ENCODE results near the gene RBM20.

The RBM20 gene

GRCh38 chr10:110804376-110804775 is 160.2 kb downstream of the RBM20 start:
- TF ChIP-seq BACH2 (CRISPR knock-in tag; IDR thresholded peaks at IDR 0.05; ENCODE audit: borderline replicate concordance) = no peak
- TF ChIP-seq ZC3H10 (CRISPR knock-in tag; IDR thresholded peaks at IDR 0.05) = no peak
- no peak for TF ChIP-seq TCF4 (CRISPR knock-in tag; IDR thresholded peaks at IDR 0.05; ENCODE audit: borderline replicate concordance)
- TF ChIP-seq ZNF565 (CRISPR knock-in tag; conservative IDR thresholded peaks at IDR 0.05; ENCODE audit: low read depth) = no peak
- TF ChIP-seq ARNTL (CRISPR knock-in tag; IDR thresholded peaks at IDR 0.05; ENCODE audit: borderline replicate concordance, low read depth) = no peak
- no peak for TF ChIP-seq POU6F1 (CRISPR knock-in tag; IDR thresholded peaks at IDR 0.05; ENCODE audit: borderline replicate concordance, low read depth)
- no peak for TF ChIP-seq ZFP30 (CRISPR knock-in tag; IDR thresholded peaks at IDR 0.05)
- ATAC-seq = no peak

- TF ChIP-seq ZNF8 (CRISPR knock-in tag; IDR thresholded peaks at IDR 0.05) (no peak), ZNF70 (CRISPR knock-in tag; IDR thresholded peaks at IDR 0.05) (no peak), RARB (CRISPR knock-in tag; IDR thresholded peaks at IDR 0.05) (no peak), ZFP30 (CRISPR knock-in tag; IDR thresholded peaks at IDR 0.05) (no peak), PPARA (CRISPR knock-in tag; IDR thresholded peaks at IDR 0.05; ENCODE audit: borderline replicate concordance) (no peak), ZC3H10 (CRISPR knock-in tag; IDR thresholded peaks at IDR 0.05) (no peak), BACH2 (CRISPR knock-in tag; IDR thresholded peaks at IDR 0.05; ENCODE audit: borderline replicate concordance) (no peak), ARNTL (CRISPR knock-in tag; IDR thresholded peaks at IDR 0.05; ENCODE audit: borderline replicate concordance, low read depth) (no peak), GLIS3 (CRISPR knock-in tag; IDR thresholded peaks at IDR 0.05) (no peak), SNAI2 (CRISPR knock-in tag; IDR thresholded peaks at IDR 0.05) (no peak), ZFP3 (CRISPR knock-in tag; IDR thresholded peaks at IDR 0.05) (no peak), TOX (CRISPR knock-in tag; IDR thresholded peaks at IDR 0.05; ENCODE audit: borderline replicate concordance) (no peak), CSDC2 (CRISPR knock-in tag; IDR thresholded peaks at IDR 0.05) (no peak), CSRNP3 (CRISPR knock-in tag; IDR thresholded peaks at IDR 0.05) (no peak), POU6F1 (CRISPR knock-in tag; IDR thresholded peaks at IDR 0.05; ENCODE audit: borderline replicate concordance, low read depth) (no peak), OSR1 (CRISPR knock-in tag; IDR thresholded peaks at IDR 0.05) (no peak), TCF4 (CRISPR knock-in tag; IDR thresholded peaks at IDR 0.05; ENCODE audit: borderline replicate concordance) (no peak), CREB5 (CRISPR knock-in tag; IDR thresholded peaks at IDR 0.05; ENCODE audit: low read depth) (no peak), PATZ1 (CRISPR knock-in tag; IDR thresholded peaks at IDR 0.05; ENCODE audit: borderline replicate concordance) (no peak)
- no peak for ATAC-seq
Observed at GRCh38 chr10:110805292-110805691, 161.2 kb downstream of the RBM20 start.

GRCh38 chr10:110806335-110806734 is 162.2 kb downstream of the RBM20 start:
- ATAC-seq = no peak
- TF ChIP-seq CSDC2 (CRISPR knock-in tag; IDR thresholded peaks at IDR 0.05) (no peak), CREB5 (CRISPR knock-in tag; IDR thresholded peaks at IDR 0.05; ENCODE audit: low read depth) (no peak), PATZ1 (CRISPR knock-in tag; IDR thresholded peaks at IDR 0.05; ENCODE audit: borderline replicate concordance) (no peak), ZFP3 (CRISPR knock-in tag; IDR thresholded peaks at IDR 0.05) (no peak), ZNF8 (CRISPR knock-in tag; IDR thresholded peaks at IDR 0.05) (no peak), TSHZ2 (CRISPR knock-in tag; IDR thresholded peaks at IDR 0.05) (no peak), PPARA (CRISPR knock-in tag; IDR thresholded peaks at IDR 0.05; ENCODE audit: borderline replicate concordance) (no peak), RARB (CRISPR knock-in tag; IDR thresholded peaks at IDR 0.05) (no peak), CSRNP3 (CRISPR knock-in tag; IDR thresholded peaks at IDR 0.05) (no peak)

Measured in SK-N-SH treated with all-trans-retinoic acid at 6 μM for 48 hours (cell line).